HG03439 (cell line): Measurements from ENCODE around the gene TAOK2.
A peak's percentile ranks its signal among the peaks of the same experiment; 100 is the strongest.

Source experiments
- ATAC-seq: cut with Tn5 transposase; IDR thresholded peaks from one replicate; pipeline ENCODE4 v1.9.1; 2021; ENCODE audit warnings: mild to moderate bottlenecking, moderate library complexity; ENCODE audit not compliant: unreplicated experiment

TAOK2 gene

GRCh38 chr16:29986931-29987330 is 13.3 kb downstream of the TAOK2 start:
- no peak for ATAC-seq

GRCh38 chr16:29987371-29988085 is 13.9 kb downstream of the TAOK2 start:
- no peak for ATAC-seq

GRCh38 chr16:29988346-29989075 is 14.8 kb downstream of the TAOK2 start:
- ATAC-seq = no peak

- ATAC-seq = no peak
Measured at GRCh38 chr16:29989111-29989858, 15.6 kb downstream of the TAOK2 start.

- no peak for ATAC-seq
Measured at GRCh38 chr16:29990034-29990433, 16.4 kb downstream of the TAOK2 start.

GRCh38 chr16:29990883-29991570 is 17.4 kb downstream of the TAOK2 start:
- ATAC-seq = no peak

GRCh38 chr16:29991571-29991904 is 17.9 kb downstream of the TAOK2 start:
- ATAC-seq = no peak

- ATAC-seq = no peak
Measured at GRCh38 chr16:29992344-29992967, 18.8 kb downstream of the TAOK2 start.

- no peak for ATAC-seq
Measured at GRCh38 chr16:29993191-29993902, 19.7 kb downstream of the TAOK2 start.

GRCh38 chr16:29993903-29994599 is 20.4 kb downstream of the TAOK2 start:
- ATAC-seq = no peak

- no peak for ATAC-seq
Measured at GRCh38 chr16:29994600-29995323, 21.1 kb downstream of the TAOK2 start.

- ATAC-seq = peak; percentile 54
Measured at GRCh38 chr16:29995324-29995910, 21.7 kb downstream of the TAOK2 start, which contains the start of gene HIRIP3. Gene HIRIP3 (minus strand): TSS chr16:29995617. CDS start chr16:29995605, 12 bp downstream.

GRCh38 chr16:29995911-29996765 is 22.5 kb downstream of the TAOK2 start, which contains the start of gene INO80E:
Gene INO80E (plus strand): TSS chr16:29996241. CDS start chr16:29996311, 70 bp downstream.
- ATAC-seq = peak; percentile 83

- ATAC-seq = no peak
Measured at GRCh38 chr16:29996766-29997250, 23.1 kb downstream of the TAOK2 start.

GRCh38 chr16:29999605-30000004 is 25.9 kb downstream of the TAOK2 start:
- ATAC-seq = no peak

GRCh38 chr16:30000735-30001631 is 27.3 kb downstream of the TAOK2 start:
- ATAC-seq = no peak
